ENCODE data around the gene COG7. TPM values are rescaled to one million over a fixed set of nuclear protein-coding genes. Genes with fewer than 3 reads are reported as not detected.

Gene COG7
- total RNA-seq, 1 donor from 2014 or later, result 17.7 TPM

- Mint-ChIP-seq H3K4me1 (ENCODE audit: low read depth) (peaks cover 25% of the 10 kb centered on the region), H3K9me3 (ENCODE audit: low read depth) (no peaks in the 10 kb centered on the region), H3K36me3 (ENCODE audit: low read depth) (peaks cover 32% of the 10 kb centered on the region), H3K4me3 (ENCODE audit: unreplicated experiment) (no peak overlapping the region), H3K27ac (ENCODE audit: unreplicated experiment) (no peak overlapping the region), H3K27me3 (ENCODE audit: low read depth) (no peaks in the 10 kb centered on the region)
- DNase-seq (ENCODE audit: low spot score), result no peak
- TF ChIP-seq, protein P1, sequence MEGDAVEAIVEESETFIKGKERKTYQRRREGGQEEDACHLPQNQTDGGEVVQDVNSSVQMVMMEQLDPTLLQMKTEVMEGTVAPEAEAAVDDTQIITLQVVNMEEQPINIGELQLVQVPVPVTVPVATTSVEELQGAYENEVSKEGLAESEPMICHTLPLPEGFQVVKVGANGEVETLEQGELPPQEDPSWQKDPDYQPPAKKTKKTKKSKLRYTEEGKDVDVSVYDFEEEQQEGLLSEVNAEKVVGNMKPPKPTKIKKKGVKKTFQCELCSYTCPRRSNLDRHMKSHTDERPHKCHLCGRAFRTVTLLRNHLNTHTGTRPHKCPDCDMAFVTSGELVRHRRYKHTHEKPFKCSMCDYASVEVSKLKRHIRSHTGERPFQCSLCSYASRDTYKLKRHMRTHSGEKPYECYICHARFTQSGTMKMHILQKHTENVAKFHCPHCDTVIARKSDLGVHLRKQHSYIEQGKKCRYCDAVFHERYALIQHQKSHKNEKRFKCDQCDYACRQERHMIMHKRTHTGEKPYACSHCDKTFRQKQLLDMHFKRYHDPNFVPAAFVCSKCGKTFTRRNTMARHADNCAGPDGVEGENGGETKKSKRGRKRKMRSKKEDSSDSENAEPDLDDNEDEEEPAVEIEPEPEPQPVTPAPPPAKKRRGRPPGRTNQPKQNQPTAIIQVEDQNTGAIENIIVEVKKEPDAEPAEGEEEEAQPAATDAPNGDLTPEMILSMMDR (IDR thresholded peaks at IDR 0.05), result no peak
Observed at GRCh38 chr16:23409522-23409921, 43.5 kb downstream of the COG7 start.

DNA sequence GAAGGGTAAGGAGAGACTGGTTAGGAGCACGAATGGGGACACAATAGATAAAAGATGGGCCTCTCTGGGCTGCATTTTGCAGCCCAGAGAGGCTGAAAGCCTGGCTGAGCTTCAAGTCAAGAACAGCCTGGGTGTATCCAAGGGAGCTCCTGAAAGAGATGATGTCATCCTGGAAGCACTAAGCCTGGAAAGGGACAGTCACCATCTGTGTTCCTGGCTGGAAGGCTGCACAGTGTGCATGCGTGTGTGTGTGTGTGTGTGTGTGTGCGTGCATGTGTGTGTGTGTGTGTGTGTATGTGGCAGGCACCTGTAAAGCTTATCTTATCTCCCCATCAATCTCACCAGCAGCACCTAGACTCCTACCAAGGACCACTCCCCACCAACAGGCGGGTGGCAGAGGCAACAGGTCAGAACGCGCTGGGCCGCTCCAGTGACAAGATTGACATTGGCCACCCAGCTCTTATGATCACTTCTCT, 44.1 kb downstream of the COG7 start:
- TF ChIP-seq, protein P1 (IDR thresholded peaks at IDR 0.05), result no peak
- Mint-ChIP-seq H3K9me3 (ENCODE audit: low read depth) (no peaks in the 10 kb centered on the region), H3K27me3 (ENCODE audit: low read depth) (no peaks in the 10 kb centered on the region), H3K27ac (ENCODE audit: unreplicated experiment) (no peak overlapping the region), H3K4me3 (ENCODE audit: unreplicated experiment) (no peak overlapping the region), H3K4me1 (ENCODE audit: low read depth) (peaks cover 30% of the 10 kb centered on the region), H3K36me3 (ENCODE audit: low read depth) (peaks cover 34% of the 10 kb centered on the region)
- DNase-seq (ENCODE audit: low spot score), result no peak

- H3K27ac Mint-ChIP-seq (ENCODE audit: unreplicated experiment), result no peak overlapping the region
- TF ChIP-seq, protein P1 (IDR thresholded peaks at IDR 0.05), result no peak
- H3K4me3 Mint-ChIP-seq (ENCODE audit: unreplicated experiment), result no peak overlapping the region
- peaks cover 30% of the 10 kb centered on the region for H3K4me1 Mint-ChIP-seq (ENCODE audit: low read depth)
- no peaks in the 10 kb centered on the region for H3K27me3 Mint-ChIP-seq (ENCODE audit: low read depth)
- no peak for DNase-seq (ENCODE audit: low spot score)
- H3K9me3 Mint-ChIP-seq (ENCODE audit: low read depth), result no peaks in the 10 kb centered on the region
- H3K36me3 Mint-ChIP-seq (ENCODE audit: low read depth), result peaks cover 30% of the 10 kb centered on the region
Observed at GRCh38 chr16:23408242-23408822, 44.7 kb downstream of the COG7 start.

DNA sequence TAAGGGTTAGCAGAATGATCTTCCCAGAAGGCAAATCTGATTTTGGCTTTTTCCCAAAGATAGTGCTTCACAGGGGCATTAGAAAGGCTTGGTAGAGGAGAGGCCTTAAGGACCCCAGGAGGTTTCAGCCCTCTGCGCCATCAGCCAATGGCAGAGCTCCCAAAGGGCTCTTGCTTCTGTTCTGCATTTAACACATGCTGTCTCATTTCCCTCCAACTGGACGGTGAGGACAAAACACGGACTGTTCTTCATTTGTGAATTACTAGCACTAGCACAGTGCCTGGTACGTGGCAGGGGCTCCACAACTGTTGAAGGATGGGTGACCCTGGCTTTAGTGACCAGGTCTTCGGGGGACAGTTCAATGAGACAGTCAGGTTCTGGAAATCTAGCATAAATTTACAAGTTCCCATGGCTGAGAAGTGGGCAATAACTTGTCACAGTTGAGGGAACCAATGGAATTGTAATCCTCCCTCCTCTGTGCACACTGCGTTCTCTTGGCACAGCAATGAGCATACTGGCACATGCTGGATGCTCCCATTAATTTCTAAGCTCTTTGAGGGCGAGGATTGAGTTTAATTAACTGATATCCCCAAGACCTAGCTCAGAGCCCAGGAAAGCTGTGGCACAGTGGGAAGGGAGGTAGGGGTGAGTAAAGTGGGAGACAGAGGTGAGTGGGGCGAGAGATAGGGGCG, 45.4 kb downstream of the COG7 start:
- DNase-seq (ENCODE audit: low spot score), result no peak
- H3K36me3 Mint-ChIP-seq (ENCODE audit: low read depth), result peaks cover 36% of the 10 kb centered on the region
- H3K4me1 Mint-ChIP-seq (ENCODE audit: low read depth), result peaks cover 30% of the 10 kb centered on the region
- no peak overlapping the region for H3K27ac Mint-ChIP-seq (ENCODE audit: unreplicated experiment)
- TF ChIP-seq, protein P1 (IDR thresholded peaks at IDR 0.05), result no peak
- H3K4me3 Mint-ChIP-seq (ENCODE audit: unreplicated experiment), result no peak overlapping the region
- H3K9me3 Mint-ChIP-seq (ENCODE audit: low read depth), result no peaks in the 10 kb centered on the region
- no peaks in the 10 kb centered on the region for H3K27me3 Mint-ChIP-seq (ENCODE audit: low read depth)

DNA sequence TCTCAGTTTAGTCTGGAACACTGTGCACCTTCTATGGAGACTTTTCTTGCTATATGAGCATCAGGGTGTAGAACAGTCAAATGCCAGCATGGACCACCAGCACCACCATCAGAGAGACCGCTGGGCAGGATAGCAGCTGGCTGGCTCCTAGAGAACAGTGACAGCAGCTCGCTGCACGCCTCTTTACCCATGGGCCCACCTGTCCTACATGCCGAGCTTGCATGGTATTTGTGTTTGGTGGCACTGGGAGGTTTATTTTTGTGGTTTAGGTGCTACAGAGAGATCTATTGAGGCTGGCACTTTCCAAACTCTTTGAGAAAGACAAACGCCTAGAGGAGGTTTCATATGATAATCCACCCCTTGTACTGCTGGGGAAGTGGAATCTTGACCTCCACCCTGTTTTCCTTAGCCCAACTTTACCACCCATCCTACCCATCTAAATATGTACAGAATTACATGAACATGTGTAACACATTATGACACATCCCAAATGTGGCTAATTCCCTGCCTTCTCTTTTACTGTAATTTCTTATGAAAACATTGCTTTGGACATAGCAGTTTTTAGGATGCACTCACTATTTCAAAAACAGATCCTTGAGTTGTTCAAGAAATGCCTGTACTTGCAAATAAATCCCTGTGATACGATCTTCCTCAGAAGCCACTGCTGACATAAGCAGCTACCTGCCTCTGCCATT, 46.3 kb downstream of the COG7 start:
- Mint-ChIP-seq H3K9me3 (ENCODE audit: low read depth) (no peaks in the 10 kb centered on the region), H3K4me1 (ENCODE audit: low read depth) (peaks cover 30% of the 10 kb centered on the region), H3K27ac (ENCODE audit: unreplicated experiment) (no peak overlapping the region), H3K4me3 (ENCODE audit: unreplicated experiment) (no peak overlapping the region), H3K27me3 (ENCODE audit: low read depth) (no peaks in the 10 kb centered on the region), H3K36me3 (ENCODE audit: low read depth) (peaks cover 39% of the 10 kb centered on the region)
- TF ChIP-seq, protein P1 (IDR thresholded peaks at IDR 0.05), result no peak
- no peak for DNase-seq (ENCODE audit: low spot score)

Data from chondrocyte (in vitro differentiated cells).